Renal pelvis (tissue), 12 donors: ENCODE measurements around the gene NYNRIN. TPM values are rescaled to one million over a fixed set of nuclear protein-coding genes. Genes with fewer than 3 reads are reported as not detected.
"Not testable (repeated sequence)": the region's sequence is repeated elsewhere in the genome, so short reads cannot be mapped to it uniquely, and the experiment has no call there.

Experiments used
- DNase-seq: peaks from one replicate; pipeline ENCODE4 v3.0.0-alpha.2; 2013
- long read RNA-seq, 16 experiments: transcript quantifications; one replicate each; lab custom pipeline, GENCODE V29; 2026
- polyA plus RNA-seq, 3 donors: library from polyadenylated mRNA; unstranded; fragments of 120-200 nt; gene quantifications; one replicate each; pipeline ENCODE4 v1.2.1, GENCODE V29; 2013; ENCODE audit not compliant: insufficient read length in 3 of 3

Gene NYNRIN
- polyA plus RNA-seq, result 10 to 100 TPM; 44.1 to 58.4 (median 56.4) TPM
- long read RNA-seq, donor 1, full-length matches to known transcripts, result 1 of 1 reads
- long read RNA-seq, donor 1, partial matches to known transcripts, result 0 of 1 reads
- long read RNA-seq, donor 1, other reads (novel, unspliced or antisense), result 0 of 1 reads
- long read RNA-seq, donor 2, full-length matches to known transcripts, result 5 of 5 reads
- long read RNA-seq, donor 2, partial matches to known transcripts, result 0 of 5 reads
- long read RNA-seq, donor 2, other reads (novel, unspliced or antisense), result 0 of 5 reads
- long read RNA-seq, donor 3, full-length matches to known transcripts, result 4 of 52 reads
- long read RNA-seq, donor 3, partial matches to known transcripts, result 48 of 52 reads
- long read RNA-seq, donor 3, other reads (novel, unspliced or antisense), result 0 of 52 reads
- long read RNA-seq, donor 4, result 0 reads
- long read RNA-seq, donor 5, result 0 reads
- long read RNA-seq, donor 6, full-length matches to known transcripts, result 1 of 6 reads
- long read RNA-seq, donor 6, partial matches to known transcripts, result 5 of 6 reads
- long read RNA-seq, donor 6, other reads (novel, unspliced or antisense), result 0 of 6 reads
- long read RNA-seq, donor 7, full-length matches to known transcripts, result 2 of 35 reads
- long read RNA-seq, donor 7, partial matches to known transcripts, result 33 of 35 reads
- long read RNA-seq, donor 7, other reads (novel, unspliced or antisense), result 0 of 35 reads
- long read RNA-seq, donor 8, full-length matches to known transcripts, result 2 of 49 reads
- long read RNA-seq, donor 8, partial matches to known transcripts, result 47 of 49 reads
- long read RNA-seq, donor 8, other reads (novel, unspliced or antisense), result 0 of 49 reads
- long read RNA-seq, donor 9, partial matches to known transcripts, result 8 of 9 reads
- long read RNA-seq, donor 9, other reads (novel, unspliced or antisense), result 0 of 9 reads
- long read RNA-seq, donor 10, full-length matches to known transcripts, result 1 of 18 reads
- long read RNA-seq, donor 10, partial matches to known transcripts, result 17 of 18 reads
- long read RNA-seq, donor 10, other reads (novel, unspliced or antisense), result 0 of 18 reads
- long read RNA-seq, donor 11, partial matches to known transcripts, result 5 of 5 reads
- long read RNA-seq, donor 11, other reads (novel, unspliced or antisense), result 0 of 5 reads
- long read RNA-seq, donor 12, result 0 reads
- long read RNA-seq, donor 13, full-length matches to known transcripts, result 1 of 11 reads
- long read RNA-seq, donor 13, partial matches to known transcripts, result 10 of 11 reads
- long read RNA-seq, donor 13, other reads (novel, unspliced or antisense), result 0 of 11 reads
- long read RNA-seq, donor 14, result 0 reads
- long read RNA-seq, donor 15, result 0 reads
- long read RNA-seq, donor 16, full-length matches to known transcripts, result 4 of 11 reads
- long read RNA-seq, donor 16, partial matches to known transcripts, result 7 of 11 reads
- long read RNA-seq, donor 16, other reads (novel, unspliced or antisense), result 0 of 11 reads

GRCh38 chr14:24398653-24399446 is at the start of gene NYNRIN:
Gene NYNRIN, plus strand, starts transcription at chr14:24399003. Its CDS starts 244 bp downstream, at chr14:24399247.
- peak; percentile 74 for DNase-seq

GRCh38 chr14:24349742-24350141 is 49.1 kb upstream of the NYNRIN start:
- DNase-seq, result no peak

GRCh38 chr14:24351517-24351916 is 47.3 kb upstream of the NYNRIN start:
- no peak for DNase-seq

- no peak for DNase-seq
Observed at GRCh38 chr14:24353559-24354481, 45.0 kb upstream of the NYNRIN start.

- not testable (repeated sequence) for DNase-seq
Observed at GRCh38 chr14:24354482-24354825, 44.3 kb upstream of the NYNRIN start.

- DNase-seq, result no peak
Observed at GRCh38 chr14:24355009-24355408, 43.8 kb upstream of the NYNRIN start.

- DNase-seq, result no peak
Observed at GRCh38 chr14:24356208-24356607, 42.6 kb upstream of the NYNRIN start.

- no peak for DNase-seq
Observed at GRCh38 chr14:24360281-24360680, 38.5 kb upstream of the NYNRIN start.

GRCh38 chr14:24361326-24361725 is 37.5 kb upstream of the NYNRIN start:
- no peak for DNase-seq

- DNase-seq, result no peak
Observed at GRCh38 chr14:24362241-24362960, 36.4 kb upstream of the NYNRIN start.

- no peak for DNase-seq
Observed at GRCh38 chr14:24363401-24363800, 35.4 kb upstream of the NYNRIN start.

- no peak for DNase-seq
Observed at GRCh38 chr14:24364841-24365240, 34.0 kb upstream of the NYNRIN start.

GRCh38 chr14:24365600-24366412 is 33.0 kb upstream of the NYNRIN start:
- peak; percentile 91 for DNase-seq

GRCh38 chr14:24366413-24366720 is 32.4 kb upstream of the NYNRIN start:
- DNase-seq, result no peak

- peak; percentile 98 for DNase-seq
Observed at GRCh38 chr14:24366721-24367513, 31.9 kb upstream of the NYNRIN start.

GRCh38 chr14:24367514-24368211 is 31.1 kb upstream of the NYNRIN start, which contains the start of gene NFATC4:
Gene NFATC4, plus strand, starts transcription at chr14:24368184. Its CDS starts 157 bp downstream, at chr14:24368341.
- peak; percentile 94 for DNase-seq

- DNase-seq, result no peak
Observed at GRCh38 chr14:24368212-24368561, 30.6 kb upstream of the NYNRIN start.
